Osteocyte (in vitro differentiated cells): Measurements from ENCODE around the gene CPB1. TPM values are rescaled to one million over a fixed set of nuclear protein-coding genes. Genes with fewer than 3 reads are reported as not detected.

Experiments used
- DNase-seq: peaks from one replicate; pipeline ENCODE4 v3.0.0; 2021; ENCODE audit warnings: mixed read lengths; ENCODE audit not compliant: unreplicated experiment; ENCODE audit errors: extremely low spot score
- H3K27ac Mint-ChIP-seq: one replicate; pipeline ENCODE4 v1.8.0; 2021; ENCODE audit warnings: mild to moderate bottlenecking, mixed read lengths; ENCODE audit not compliant: unreplicated experiment
- H3K27me3 Mint-ChIP-seq: one replicate; pipeline ENCODE4 v1.8.0; 2021; ENCODE audit warnings: mixed read lengths; ENCODE audit not compliant: unreplicated experiment
- H3K36me3 Mint-ChIP-seq: one replicate; pipeline ENCODE4 v1.8.0; 2021; ENCODE audit warnings: mixed read lengths; ENCODE audit not compliant: unreplicated experiment
- H3K4me1 Mint-ChIP-seq: one replicate; pipeline ENCODE4 v1.8.0; 2021; ENCODE audit warnings: mixed read lengths; ENCODE audit not compliant: unreplicated experiment
- H3K4me3 Mint-ChIP-seq: one replicate; pipeline ENCODE4 v1.8.0; 2021; ENCODE audit warnings: mild to moderate bottlenecking, moderate library complexity, mixed read lengths; ENCODE audit not compliant: unreplicated experiment
- H3K9me3 Mint-ChIP-seq: one replicate; pipeline ENCODE4 v1.8.0; 2021; ENCODE audit warnings: mixed read lengths; ENCODE audit not compliant: unreplicated experiment
- total RNA-seq: library from RNA; stranded (reverse); gene quantifications from 2 replicates; pipeline ENCODE4 v1.2.1, GENCODE V29; 2021
- TF ChIP-seq, protein P1 (sequence below): fragments of 200-600 bp; sonication (generic); IDR thresholded peaks from 2 replicates; pipeline ENCODE4 v1.5.0; 2021; ENCODE audit warnings: antibody characterized with exemption, mild to moderate bottlenecking, moderate library complexity

CPB1 gene
- total RNA-seq, 1 donor from 2014 or later, result not detected

DNA sequence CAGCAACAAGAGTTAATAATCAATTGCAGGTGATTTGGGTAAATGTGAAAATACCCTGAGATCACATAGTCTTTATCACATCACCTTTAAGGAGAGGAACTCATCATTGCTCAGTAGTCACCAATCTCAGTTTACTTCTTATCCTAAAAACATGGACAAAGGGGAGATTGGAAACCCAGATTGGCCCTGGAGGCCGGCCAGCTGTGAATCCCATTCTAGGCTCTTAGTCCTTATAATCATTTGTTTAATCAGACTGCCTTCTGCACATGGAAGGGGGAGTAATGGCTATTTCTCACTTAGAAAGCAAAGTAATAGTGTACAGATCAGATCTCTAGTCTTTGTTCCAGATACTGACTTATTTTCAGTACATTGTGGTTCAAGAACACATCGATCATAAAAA is 37.2 kb upstream of the CPB1 start:
- H3K4me1 Mint-ChIP-seq, result peaks cover 53% of the 10 kb centered on the region
- H3K27me3 Mint-ChIP-seq, result peaks cover 9% of the 10 kb centered on the region
- peak overlapping the region; percentile 14 for H3K27ac Mint-ChIP-seq
- DNase-seq, result no peak
- no peaks in the 10 kb centered on the region for H3K36me3 Mint-ChIP-seq
- TF ChIP-seq, protein P1, sequence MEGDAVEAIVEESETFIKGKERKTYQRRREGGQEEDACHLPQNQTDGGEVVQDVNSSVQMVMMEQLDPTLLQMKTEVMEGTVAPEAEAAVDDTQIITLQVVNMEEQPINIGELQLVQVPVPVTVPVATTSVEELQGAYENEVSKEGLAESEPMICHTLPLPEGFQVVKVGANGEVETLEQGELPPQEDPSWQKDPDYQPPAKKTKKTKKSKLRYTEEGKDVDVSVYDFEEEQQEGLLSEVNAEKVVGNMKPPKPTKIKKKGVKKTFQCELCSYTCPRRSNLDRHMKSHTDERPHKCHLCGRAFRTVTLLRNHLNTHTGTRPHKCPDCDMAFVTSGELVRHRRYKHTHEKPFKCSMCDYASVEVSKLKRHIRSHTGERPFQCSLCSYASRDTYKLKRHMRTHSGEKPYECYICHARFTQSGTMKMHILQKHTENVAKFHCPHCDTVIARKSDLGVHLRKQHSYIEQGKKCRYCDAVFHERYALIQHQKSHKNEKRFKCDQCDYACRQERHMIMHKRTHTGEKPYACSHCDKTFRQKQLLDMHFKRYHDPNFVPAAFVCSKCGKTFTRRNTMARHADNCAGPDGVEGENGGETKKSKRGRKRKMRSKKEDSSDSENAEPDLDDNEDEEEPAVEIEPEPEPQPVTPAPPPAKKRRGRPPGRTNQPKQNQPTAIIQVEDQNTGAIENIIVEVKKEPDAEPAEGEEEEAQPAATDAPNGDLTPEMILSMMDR, result no peak
- H3K4me3 Mint-ChIP-seq, result no peak overlapping the region
- H3K9me3 Mint-ChIP-seq, result peaks cover under 1% of the 10 kb centered on the region

GRCh38 chr3:148790851-148791735 is 36.5 kb upstream of the CPB1 start:
- no peak overlapping the region for H3K4me3 Mint-ChIP-seq
- H3K27me3 Mint-ChIP-seq, result peaks cover 9% of the 10 kb centered on the region
- H3K9me3 Mint-ChIP-seq, result no peaks in the 10 kb centered on the region
- H3K4me1 Mint-ChIP-seq, result peaks cover 53% of the 10 kb centered on the region
- H3K27ac Mint-ChIP-seq, result no peak overlapping the region
- DNase-seq, result no peak
- H3K36me3 Mint-ChIP-seq, result no peaks in the 10 kb centered on the region
- TF ChIP-seq, protein P1, result no peak

DNA sequence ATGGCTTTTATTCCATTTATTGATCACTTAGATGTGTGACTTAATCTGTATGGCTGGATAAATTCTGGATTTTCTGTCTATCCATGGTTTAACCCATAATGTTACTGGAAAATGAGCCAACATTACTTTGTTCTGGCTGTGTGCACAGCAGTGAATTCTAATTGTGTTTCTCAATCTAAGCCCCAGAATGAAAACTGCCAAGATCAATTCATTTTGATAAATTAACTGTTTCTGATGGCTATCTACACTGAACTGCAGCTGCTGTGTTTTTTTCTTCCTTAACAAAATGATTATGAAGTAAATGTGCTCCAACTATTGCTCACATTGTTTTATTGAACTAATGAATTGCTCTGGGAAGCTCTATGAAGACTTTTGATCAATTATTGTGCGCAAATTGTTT is 35.7 kb upstream of the CPB1 start:
- Mint-ChIP-seq H3K4me3 (no peak overlapping the region), H3K4me1 (peaks cover 51% of the 10 kb centered on the region), H3K27ac (no peak overlapping the region), H3K27me3 (peaks cover 12% of the 10 kb centered on the region), H3K9me3 (no peaks in the 10 kb centered on the region), H3K36me3 (no peaks in the 10 kb centered on the region)
- no peak for DNase-seq
- TF ChIP-seq, protein P1, result no peak

DNA sequence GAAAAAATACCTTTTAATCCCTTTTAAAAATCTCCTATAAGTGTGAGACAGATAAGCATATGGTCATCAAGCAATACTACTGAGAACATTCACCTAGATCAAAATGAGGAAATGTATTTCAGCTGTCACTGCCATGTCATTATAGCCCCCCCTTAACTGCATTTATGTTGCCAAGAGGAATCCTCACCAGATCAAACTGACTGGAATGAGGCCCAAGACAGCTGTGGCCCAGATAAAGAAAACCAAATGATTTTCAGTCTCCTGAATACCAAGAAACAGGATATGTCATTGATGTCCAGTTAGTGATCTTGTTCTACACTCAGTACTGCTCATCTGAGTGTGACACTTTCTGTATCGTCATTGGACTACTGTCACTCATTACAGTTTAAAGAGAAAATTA is 35.1 kb upstream of the CPB1 start:
- no peaks in the 10 kb centered on the region for H3K36me3 Mint-ChIP-seq

GRCh38 chr3:148796799-148797198 is 30.8 kb upstream of the CPB1 start:
- H3K27ac Mint-ChIP-seq, result no peak overlapping the region
- H3K4me3 Mint-ChIP-seq, result no peak overlapping the region
- peaks cover 24% of the 10 kb centered on the region for H3K27me3 Mint-ChIP-seq

More for the DNA sequence above, 35.1 kb upstream of the CPB1 start:
- Mint-ChIP-seq H3K27ac (no peak overlapping the region), H3K9me3 (no peaks in the 10 kb centered on the region), H3K4me1 (peaks cover 45% of the 10 kb centered on the region), H3K4me3 (no peak overlapping the region), H3K27me3 (peaks cover 14% of the 10 kb centered on the region)
- TF ChIP-seq, protein P1, result no peak
- no peak for DNase-seq

More at GRCh38 chr3:148796799-148797198, 30.8 kb upstream of the CPB1 start:
- TF ChIP-seq, protein P1, result no peak
- peaks cover 6% of the 10 kb centered on the region for H3K9me3 Mint-ChIP-seq
- H3K36me3 Mint-ChIP-seq, result peaks cover 6% of the 10 kb centered on the region
- no peak for DNase-seq
- H3K4me1 Mint-ChIP-seq, result peaks cover 11% of the 10 kb centered on the region
